Activated B cell treated with CpG ODN at 0.5 μM for 24 hours (primary cell): ENCODE measurements around the gene MAMLD1. TPM values are rescaled to one million over a fixed set of nuclear protein-coding genes. Genes with fewer than 3 reads are reported as not detected.

Experiments
- ATAC-seq: fragments of 200-7000 bp; cut with Tn5 transposase; one replicate; pipeline ENCODE4 v1.10.0; 2021; ENCODE audit warnings: low read depth, mild to moderate bottlenecking, moderate library complexity
- CTCF ChIA-PET: fragments of 350-600 bp; sonication (Branson Sonifier 250); formaldehyde crosslinking; loops from one replicate; lab custom pipeline; 2021; ENCODE audit warnings: antibody characterized with exemption; lab: Charles Lee
- POLR2A ChIA-PET: fragments of 350-600 bp; sonication (Branson Sonifier 250); formaldehyde crosslinking; loops from one replicate; lab custom pipeline; 2021; ENCODE audit warnings: antibody characterized with exemption; lab: Charles Lee
- DNase-seq: peaks from one replicate; pipeline ENCODE4 v3.0.0; 2022
- H3K27ac Mint-ChIP-seq: one replicate; pipeline ENCODE4 v1.8.0; 2020; ENCODE audit warnings: mixed read lengths
- H3K27me3 Mint-ChIP-seq: one replicate; pipeline ENCODE4 v1.8.0; 2021; ENCODE audit warnings: mixed read lengths
- H3K36me3 Mint-ChIP-seq: one replicate; pipeline ENCODE4 v1.8.0; 2021; ENCODE audit warnings: low read depth, mixed read lengths
- H3K4me1 Mint-ChIP-seq: one replicate; pipeline ENCODE4 v1.8.0; 2021; ENCODE audit warnings: mixed read lengths
- H3K4me3 Mint-ChIP-seq: one replicate; pipeline ENCODE4 v1.8.0; 2020; ENCODE audit warnings: mild to moderate bottlenecking, mixed read lengths
- H3K9me3 Mint-ChIP-seq: one replicate; pipeline ENCODE4 v1.8.0; 2020; ENCODE audit warnings: mixed read lengths
- intact Hi-C: fragments of 100-400 bp; cut with micrococcal nuclease; formaldehyde crosslinking; loops from one replicate; pipeline ENCODE4 v1.15.1; 2024
- total RNA-seq: library from RNA; stranded (reverse); gene quantifications from 2 replicates; pipeline ENCODE4 v1.2.3, GENCODE V29; 2022
- TF ChIP-seq, protein P1 (sequence below): fragments of 200-600 bp; IDR thresholded peaks from one replicate; pipeline ENCODE4 v1.8.0; 2022; ENCODE audit warnings: antibody characterized with exemption, mild to moderate bottlenecking

The MAMLD1 gene
- total RNA-seq, 1 donor from 2014 or later: 1.2 TPM

- no peaks in the 10 kb centered on the region for H3K27me3 Mint-ChIP-seq
- H3K9me3 Mint-ChIP-seq: no peaks in the 10 kb centered on the region
- DNase-seq: no peak
- H3K4me1 Mint-ChIP-seq: peaks cover 4% of the 10 kb centered on the region
- TF ChIP-seq, protein P1, sequence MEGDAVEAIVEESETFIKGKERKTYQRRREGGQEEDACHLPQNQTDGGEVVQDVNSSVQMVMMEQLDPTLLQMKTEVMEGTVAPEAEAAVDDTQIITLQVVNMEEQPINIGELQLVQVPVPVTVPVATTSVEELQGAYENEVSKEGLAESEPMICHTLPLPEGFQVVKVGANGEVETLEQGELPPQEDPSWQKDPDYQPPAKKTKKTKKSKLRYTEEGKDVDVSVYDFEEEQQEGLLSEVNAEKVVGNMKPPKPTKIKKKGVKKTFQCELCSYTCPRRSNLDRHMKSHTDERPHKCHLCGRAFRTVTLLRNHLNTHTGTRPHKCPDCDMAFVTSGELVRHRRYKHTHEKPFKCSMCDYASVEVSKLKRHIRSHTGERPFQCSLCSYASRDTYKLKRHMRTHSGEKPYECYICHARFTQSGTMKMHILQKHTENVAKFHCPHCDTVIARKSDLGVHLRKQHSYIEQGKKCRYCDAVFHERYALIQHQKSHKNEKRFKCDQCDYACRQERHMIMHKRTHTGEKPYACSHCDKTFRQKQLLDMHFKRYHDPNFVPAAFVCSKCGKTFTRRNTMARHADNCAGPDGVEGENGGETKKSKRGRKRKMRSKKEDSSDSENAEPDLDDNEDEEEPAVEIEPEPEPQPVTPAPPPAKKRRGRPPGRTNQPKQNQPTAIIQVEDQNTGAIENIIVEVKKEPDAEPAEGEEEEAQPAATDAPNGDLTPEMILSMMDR: no peak
- H3K27ac Mint-ChIP-seq: no peak overlapping the region
- intact Hi-C loops: no loop called here
- POLR2A ChIA-PET: interaction anchor here (0.7 kb wide), 1 partner anchor 120 kb away, joined by 4 read pairs; no protein-coding TSS in a partner anchor
- CTCF ChIA-PET: no interaction called here
- H3K4me3 Mint-ChIP-seq: no peak overlapping the region
- no peaks in the 10 kb centered on the region for H3K36me3 Mint-ChIP-seq
- no peak for ATAC-seq
Observed at GRCh38 chrX:150332023-150332422, 31.1 kb upstream of the MAMLD1 start.

DNA sequence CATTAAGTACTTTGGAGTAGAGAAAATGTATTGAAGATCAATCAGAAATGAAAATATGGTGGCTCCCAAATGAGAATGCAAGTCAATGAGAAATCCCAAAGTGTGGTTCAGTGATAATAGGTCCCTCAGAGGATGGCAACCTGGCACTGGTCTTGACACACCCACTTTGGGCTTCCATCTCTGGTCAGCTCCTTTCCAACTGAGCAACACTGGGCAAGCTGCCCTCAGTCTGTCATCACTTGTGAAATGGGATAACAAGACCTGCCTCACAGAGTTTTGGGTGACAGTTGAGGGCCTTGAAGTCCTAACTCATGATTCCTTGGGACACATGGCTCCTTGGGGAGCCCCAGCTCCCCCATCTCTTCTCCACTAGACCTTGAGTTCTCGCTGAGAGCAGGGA is 29.0 kb upstream of the MAMLD1 start:
- H3K9me3 Mint-ChIP-seq: no peaks in the 10 kb centered on the region
- no peak for DNase-seq
- CTCF ChIA-PET: no interaction called here
- H3K36me3 Mint-ChIP-seq: no peaks in the 10 kb centered on the region
- POLR2A ChIA-PET: no interaction called here
- TF ChIP-seq, protein P1: no peak
- no peak for ATAC-seq
- no peaks in the 10 kb centered on the region for H3K27me3 Mint-ChIP-seq
- no peak overlapping the region for H3K4me3 Mint-ChIP-seq
- no peak overlapping the region for H3K27ac Mint-ChIP-seq
- intact Hi-C loops: no loop called here
- peaks cover 4% of the 10 kb centered on the region for H3K4me1 Mint-ChIP-seq

DNA sequence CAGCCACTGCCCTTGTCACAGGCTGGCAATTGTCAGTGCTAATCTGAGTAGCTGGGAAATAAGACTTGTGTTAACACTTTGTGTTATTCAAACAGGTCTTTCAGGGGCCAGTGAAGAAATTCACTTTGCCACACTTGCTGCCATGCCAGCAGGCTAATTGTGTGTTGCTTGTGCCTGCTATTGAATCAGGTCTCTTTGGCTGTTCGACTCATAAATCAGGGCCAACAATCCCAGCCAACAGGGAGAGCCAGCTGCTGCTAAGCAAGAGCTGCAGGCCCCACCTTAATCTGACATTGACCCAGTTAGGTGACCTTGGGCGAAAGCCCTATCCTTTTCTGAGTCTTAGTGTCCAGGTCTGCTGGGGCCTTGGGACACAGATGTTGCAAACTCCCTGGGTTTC is 28.1 kb upstream of the MAMLD1 start:
- H3K27ac Mint-ChIP-seq: no peak overlapping the region
- H3K27me3 Mint-ChIP-seq: no peaks in the 10 kb centered on the region
- ChIA-PET CTCF (no interaction called here), POLR2A (no interaction called here)
- TF ChIP-seq, protein P1: no peak
- H3K4me3 Mint-ChIP-seq: no peak overlapping the region
- no peaks in the 10 kb centered on the region for H3K9me3 Mint-ChIP-seq
- DNase-seq (no peak), ATAC-seq (no peak)
- H3K36me3 Mint-ChIP-seq: no peaks in the 10 kb centered on the region
- intact Hi-C loops: no loop called here
- peaks cover 4% of the 10 kb centered on the region for H3K4me1 Mint-ChIP-seq

- TF ChIP-seq, protein P1: no peak
- ChIA-PET POLR2A (no interaction called here), CTCF (no interaction called here)
- H3K27ac Mint-ChIP-seq: no peak overlapping the region
- intact Hi-C loops: no loop called here
- no peak overlapping the region for H3K4me3 Mint-ChIP-seq
- no peaks in the 10 kb centered on the region for H3K27me3 Mint-ChIP-seq
- no peaks in the 10 kb centered on the region for H3K36me3 Mint-ChIP-seq
- no peaks in the 10 kb centered on the region for H3K9me3 Mint-ChIP-seq
- no peak for ATAC-seq
- peaks cover 4% of the 10 kb centered on the region for H3K4me1 Mint-ChIP-seq
- DNase-seq: no peak
Observed at GRCh38 chrX:150337026-150337425, 26.1 kb upstream of the MAMLD1 start.

- TF ChIP-seq, protein P1: no peak
- intact Hi-C loops: no loop called here
- Mint-ChIP-seq H3K27me3 (no peaks in the 10 kb centered on the region), H3K9me3 (no peaks in the 10 kb centered on the region), H3K27ac (no peak overlapping the region), H3K4me1 (peaks cover 4% of the 10 kb centered on the region), H3K4me3 (no peak overlapping the region), H3K36me3 (no peaks in the 10 kb centered on the region)
- ATAC-seq: no peak
- DNase-seq: no peak
- CTCF ChIA-PET: no interaction called here
- POLR2A ChIA-PET: no interaction called here
Observed at GRCh38 chrX:150337536-150337935, 25.6 kb upstream of the MAMLD1 start.
